Activated CD4-positive, alpha-beta T cell treated with anti-CD3 and anti-CD28 coated beads, Interleukin-2, Interleukin-4, amounts not matched to agents 100 ng/mL and 50 ng/mL, durations not matched to agents 16 hours and 8 hours (primary cell): ENCODE measurements around the gene PML.
"Not testable (repeated sequence)": the region's sequence is repeated elsewhere in the genome, so short reads cannot be mapped to it uniquely, and the experiment has no call there.

Source experiments
- DNase-seq: peaks from one replicate; pipeline ENCODE4 v3.0.0-alpha.2; 2020; ENCODE audit warnings: low spot score

The PML gene

DNA sequence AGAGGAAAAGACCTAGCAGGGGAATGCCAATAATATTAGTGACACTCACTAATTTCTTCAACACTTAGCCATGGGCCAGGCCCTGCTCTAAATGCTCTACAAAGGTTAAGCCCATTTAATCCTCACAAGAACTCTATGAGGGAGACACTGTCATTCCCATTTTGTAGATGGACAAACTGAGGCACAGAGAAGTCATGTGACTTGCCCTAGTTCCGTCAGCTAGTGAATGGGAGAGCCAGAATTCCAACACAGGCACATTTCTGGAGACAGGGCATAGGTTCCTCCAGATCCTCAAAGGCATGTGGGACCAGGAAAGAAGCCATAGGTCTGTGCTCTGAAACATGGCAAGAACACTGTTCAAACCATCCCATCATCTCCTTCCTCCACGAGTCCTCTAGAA is 36.7 kb upstream of the PML start:
- DNase-seq, result no peak

DNA sequence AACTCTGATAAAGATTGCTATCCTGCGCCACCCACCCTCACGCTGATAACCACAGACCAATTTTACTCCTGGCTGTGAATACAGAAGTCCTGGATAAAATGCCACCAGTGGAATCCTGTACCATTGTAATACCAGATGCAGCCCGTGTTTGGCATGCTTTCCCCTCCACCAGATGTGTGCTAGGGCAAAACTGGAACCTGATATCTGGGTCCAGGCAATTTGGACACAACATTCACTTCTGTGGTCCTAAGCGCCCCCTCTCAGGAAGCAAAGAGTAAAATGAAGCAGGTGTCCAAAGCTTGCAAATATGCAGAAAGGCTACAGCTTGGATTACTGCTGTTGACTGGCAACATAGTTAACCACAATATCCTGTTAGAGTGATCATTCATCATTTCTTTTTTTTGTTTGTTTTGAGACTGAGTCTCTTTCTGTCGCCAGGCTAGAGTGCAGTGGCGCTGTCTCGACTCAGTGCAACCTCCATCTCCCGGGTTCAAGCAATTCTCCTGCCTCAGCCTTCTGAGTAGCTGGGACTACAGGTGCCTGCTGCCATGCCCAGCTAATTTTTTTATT is 35.4 kb upstream of the PML start:
- peak; percentile 50 for DNase-seq

DNA sequence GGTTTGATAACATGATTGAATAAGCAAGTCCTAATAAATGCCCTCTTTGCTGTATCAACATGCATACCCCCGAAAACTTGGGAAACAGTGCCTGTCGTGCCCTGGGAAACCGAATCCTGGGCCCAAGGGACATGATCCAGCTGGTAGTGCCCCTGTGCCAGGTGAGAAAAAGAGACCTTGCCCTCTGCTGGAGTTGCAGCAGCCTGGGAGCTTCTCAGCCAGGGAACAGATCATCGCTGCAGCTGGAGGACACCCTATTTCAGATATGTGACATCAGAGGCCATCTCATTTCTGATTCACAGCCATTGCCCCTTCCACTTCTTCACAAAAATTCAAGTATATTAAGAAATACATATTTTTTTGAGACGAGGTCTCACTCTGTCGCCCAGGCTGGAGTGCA is 34.7 kb upstream of the PML start:
- no peak for DNase-seq

DNA sequence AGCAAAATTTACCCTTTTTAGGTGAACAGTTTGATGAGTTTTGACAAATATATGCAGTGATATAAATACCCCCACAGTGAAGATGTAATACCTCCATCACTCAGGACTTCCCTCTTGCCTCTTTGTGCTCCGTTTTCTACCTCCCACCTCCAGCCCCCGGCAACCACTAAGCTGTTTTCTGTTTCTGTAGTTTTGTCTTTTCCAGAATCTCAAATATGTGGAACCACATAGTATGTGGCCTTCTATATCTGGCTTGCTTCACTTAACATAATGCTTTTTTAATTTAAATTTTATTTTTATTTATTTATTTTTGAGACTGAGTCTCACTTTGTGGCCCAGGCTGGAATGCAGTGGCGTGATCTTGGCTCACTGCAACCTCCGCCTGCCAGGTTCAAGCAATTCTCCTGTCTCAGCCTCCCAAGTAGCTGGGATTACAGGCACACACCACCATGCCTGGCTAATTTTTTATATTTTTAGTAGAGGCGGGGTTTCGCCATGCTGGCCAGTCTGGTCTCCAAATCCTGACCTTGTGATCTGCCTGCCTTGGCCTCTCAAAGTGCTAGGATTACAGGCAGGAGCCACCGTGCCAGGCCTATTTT is 33.9 kb upstream of the PML start:
- not testable (repeated sequence) for DNase-seq

DNA sequence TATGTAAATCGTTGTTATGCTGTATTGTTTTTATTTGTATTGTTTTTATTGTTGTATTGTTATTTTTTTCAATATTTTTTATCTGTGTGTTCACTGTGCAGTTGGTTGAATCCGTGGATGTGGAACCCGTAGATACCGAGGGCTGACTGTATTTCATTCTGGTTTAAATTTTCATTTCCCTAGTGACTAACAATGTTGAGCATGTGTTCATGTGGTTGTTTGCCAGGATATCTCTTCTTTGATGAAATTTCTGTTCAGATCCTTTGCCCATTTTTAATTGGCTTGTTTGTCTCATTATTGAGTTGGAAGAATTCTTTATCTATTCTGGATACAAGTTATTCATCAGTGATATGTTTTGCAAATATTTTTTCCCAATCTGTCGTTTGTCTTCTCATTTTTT is 32.1 kb upstream of the PML start:
- DNase-seq, result no peak

DNA sequence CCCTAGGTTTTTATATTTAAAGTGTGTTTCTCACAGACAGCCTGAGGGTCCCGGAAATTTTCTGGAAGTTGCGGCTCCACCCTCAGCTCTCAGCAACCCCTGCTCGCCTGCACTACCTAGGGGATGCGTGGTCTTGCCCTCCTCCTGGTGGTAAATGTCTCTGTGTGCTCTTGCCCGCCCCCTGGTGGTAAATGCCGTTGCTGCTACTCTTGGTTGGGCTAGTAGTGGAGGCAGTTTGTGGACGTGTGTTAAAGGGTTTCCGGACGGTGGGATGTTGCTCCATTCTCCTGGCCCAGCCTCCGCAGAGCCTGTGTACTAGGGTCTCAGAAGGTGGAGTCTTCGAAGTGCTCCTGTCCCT is 29.8 kb upstream of the PML start:
- DNase-seq, result peak; percentile 90

DNA sequence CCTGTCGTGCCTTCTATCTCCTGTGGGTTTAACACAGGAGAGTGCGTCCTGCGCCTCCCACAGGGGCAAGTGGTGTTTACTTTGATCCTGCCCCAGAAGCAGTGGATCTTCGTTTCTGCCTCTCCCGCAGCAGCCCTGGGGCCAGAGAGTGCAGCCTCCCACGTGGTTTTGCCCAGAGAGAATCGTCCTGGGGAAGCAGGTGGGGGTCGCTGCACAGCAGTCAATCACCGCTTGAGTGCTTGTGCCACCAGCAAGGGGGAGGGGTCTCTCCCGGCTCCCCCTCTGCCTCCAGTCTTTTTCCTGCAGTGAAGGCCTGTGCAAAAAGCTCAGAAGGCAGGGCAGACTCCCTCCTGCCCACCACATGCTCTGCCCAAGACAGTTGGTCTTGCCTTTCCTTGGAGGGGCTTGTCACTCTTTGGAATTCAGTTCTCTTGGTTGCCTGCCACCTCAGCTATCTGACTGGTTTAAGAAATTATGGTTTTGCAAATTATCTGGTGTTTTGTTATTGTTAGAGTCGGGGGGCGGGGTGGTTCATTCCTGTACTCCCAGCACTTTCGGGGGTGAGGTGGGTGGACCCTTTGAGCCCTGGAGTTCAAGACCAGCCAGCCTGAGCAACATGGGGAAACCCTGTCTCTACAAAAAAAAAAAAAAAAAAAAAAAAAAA is 29.3 kb upstream of the PML start:
- no peak for DNase-seq

DNA sequence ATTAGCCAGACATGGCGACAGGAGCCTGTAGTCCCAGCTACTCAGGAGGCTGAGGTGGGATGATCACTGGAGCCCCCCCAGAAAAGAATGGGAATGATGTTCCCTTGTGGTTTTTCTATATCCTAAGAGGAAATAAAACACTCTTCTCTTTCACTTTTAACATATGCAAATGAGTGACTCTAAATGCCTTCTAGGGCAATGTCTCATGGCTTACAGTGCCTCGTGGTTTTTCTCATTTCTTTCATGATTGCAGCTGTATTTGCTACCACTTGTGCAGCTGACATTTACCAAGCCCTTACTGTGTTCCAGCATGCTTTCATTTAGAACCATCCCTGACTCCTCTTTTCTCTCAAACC is 28.8 kb upstream of the PML start:
- no peak for DNase-seq

DNA sequence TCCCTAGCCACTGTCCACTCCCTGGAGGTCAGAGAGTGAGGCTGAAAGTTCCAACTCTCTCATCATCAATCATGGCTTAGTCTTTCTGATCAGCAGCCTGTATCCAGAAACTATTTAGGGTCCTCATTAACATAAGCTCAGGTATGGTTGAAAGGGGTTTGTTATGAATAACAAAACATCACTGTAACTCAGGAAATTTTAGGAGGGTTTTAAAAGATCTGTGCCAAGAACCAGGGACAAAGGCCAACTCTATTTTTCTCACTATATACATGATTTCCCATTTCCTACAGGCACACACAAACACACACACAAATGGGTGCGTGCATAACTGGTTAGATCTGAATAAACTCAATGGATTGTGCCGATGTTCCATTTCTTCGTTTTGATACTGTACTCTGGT is 26.1 kb upstream of the PML start:
- DNase-seq, result no peak

DNA sequence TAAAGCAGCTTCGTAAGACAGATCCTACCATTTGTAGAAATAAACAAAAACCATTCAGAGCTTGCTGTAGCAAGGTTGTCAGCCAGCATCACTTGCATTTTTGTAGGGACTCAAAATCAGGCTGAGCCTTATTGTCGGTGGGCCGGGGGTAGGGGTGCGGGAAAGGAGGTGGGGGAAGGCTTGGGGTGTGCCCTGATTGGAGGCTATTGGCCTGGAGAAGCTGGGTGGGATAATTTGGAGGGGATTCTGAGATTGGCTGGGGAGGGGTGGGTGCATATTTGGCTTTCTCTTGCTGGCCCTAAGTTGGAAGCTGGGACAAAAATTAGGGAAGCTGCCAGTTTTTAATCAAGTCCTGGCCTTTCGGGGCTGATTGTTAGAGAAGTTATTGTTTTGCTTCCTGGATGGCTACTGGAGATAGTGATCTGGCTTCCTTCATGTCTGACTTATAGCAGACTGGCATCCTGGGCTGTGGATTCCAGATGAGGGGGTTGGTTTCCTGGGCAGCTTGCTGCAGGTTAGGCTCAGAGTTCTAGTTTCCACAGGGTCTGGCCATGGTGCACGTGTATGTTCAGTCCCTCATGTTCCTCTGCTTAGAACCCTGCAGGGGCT is 25.3 kb upstream of the PML start:
- no peak for DNase-seq

DNA sequence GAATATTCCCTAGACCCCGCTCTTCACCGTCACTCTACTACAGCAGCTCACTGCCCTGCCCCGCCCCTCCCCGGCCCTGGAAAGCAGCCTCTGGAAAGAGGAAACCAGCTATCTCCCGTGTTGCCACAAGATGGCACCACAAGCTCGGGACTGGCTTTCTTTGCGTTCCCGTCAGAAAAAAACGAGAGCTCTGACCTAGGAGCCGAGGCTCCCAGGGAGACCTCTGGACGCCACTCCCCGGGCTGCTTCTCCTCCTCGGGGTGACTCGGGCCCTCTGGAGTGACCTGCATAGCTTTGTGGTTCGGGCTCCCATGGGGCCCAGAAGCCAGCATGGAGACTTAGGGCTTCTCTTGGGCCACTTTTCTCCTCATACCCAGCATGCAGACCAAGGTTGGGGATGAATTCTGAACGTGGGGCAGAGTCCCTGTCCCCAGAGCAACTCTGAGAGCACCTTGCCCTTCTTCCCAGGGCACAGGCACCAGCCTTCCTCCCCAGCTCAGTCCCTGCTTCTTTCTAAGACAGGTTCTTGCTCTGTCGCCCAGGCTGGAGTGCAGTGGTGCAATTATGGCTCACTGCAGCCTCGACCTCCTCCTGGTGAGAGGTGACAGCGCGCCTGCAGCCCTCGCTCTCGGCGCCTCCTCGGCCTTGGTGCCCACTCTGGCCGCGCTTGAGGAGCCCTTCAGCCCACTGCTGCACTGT is 21.4 kb upstream of the PML start:
- DNase-seq, result peak; percentile 89

DNA sequence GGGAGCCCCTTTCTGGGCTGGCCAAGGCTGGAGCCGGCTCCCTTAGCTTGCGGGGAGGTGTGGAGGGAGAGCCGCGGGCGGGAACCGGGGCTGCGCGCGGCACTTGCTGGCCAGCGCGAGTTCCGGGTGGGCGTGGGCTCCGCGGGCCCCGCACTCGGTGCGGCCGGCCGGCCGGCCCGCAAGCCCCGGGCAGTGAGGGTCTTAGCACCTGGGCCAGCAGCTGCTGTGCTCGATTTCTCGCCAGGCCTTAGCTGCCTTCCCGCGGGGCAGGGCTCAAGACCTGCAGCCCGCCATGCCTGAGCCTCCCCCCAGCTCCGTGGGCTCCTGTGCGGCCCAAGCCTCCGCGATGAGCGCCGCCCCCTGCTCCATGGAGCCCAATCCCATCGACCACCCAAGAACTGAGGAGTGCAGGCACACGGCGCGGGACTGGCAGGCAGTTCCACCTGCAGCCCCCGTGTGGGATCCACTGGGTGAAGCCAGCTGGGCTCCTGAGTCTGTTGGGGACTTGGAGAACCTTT is 20.8 kb upstream of the PML start:
- not testable (repeated sequence) for DNase-seq

DNA sequence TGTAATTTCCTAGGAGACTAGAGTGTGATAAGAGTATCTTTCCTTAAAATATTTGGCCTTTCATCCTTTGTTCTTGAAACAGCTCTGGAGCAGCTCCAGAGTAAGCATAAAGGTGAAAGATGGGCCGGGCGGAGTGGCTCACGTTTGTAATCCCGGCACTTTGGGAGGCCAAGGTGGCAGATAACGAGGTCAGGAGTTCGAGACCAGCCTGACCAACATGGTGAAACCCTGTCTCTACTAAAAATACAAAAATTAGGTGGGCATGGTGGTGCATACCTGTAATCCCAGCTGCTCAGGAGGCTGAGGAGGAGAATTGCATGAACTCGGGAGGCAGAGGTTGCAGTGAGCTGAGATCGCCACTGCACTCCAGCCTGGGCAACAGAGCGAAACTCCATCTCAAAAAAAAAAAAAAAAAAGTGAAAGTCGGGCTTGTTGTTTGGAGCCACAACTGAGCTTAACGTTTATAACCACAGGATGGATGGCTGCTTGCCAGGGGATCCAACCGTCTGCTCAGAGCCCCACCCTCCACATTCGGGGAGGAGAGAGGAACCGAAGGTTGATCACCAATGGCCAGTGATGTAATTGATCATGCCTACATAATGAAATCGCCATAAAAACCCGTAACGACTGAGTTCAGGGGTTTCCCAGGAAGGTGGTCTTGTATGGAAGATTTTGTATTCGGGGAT is 18.9 kb upstream of the PML start:
- DNase-seq, result not testable (repeated sequence)

DNA sequence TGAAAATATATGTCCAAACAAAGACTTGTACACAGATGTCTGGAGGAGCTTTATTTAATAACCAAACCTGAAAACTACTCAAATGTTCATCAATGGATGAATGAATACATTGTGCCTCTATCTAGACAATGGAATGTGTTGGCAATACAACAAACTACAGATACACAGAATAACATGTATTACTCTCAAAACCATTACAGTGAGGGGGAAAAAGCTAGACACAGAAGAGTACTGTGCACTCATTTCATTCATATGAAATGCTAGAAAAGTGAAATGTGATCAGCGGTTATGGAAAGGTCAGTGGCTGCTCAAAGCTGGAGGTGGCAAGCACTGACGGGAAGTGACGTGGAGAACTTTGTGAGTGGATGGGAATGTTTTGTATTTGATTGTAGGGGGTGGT is 15.6 kb upstream of the PML start:
- no peak for DNase-seq

DNA sequence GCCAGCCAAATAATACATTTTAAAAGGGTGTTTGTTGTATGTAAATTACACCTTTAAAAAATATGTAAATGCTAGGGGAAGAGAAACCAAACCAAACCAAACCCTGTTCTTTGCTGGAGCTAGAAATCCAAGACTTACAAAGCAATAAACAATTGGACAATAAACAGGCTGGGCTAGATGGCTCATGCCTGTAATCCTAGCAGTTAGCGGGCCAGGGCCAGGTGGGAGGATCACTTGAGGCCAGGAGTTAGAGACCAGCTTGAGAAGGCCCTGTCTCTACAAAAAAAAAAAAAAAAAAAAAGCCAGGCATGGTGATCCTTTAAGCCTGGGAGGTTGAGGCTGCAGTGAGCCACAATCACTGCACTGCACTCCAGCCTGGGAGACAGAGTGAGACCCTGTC is 14.9 kb upstream of the PML start:
- no peak for DNase-seq

DNA sequence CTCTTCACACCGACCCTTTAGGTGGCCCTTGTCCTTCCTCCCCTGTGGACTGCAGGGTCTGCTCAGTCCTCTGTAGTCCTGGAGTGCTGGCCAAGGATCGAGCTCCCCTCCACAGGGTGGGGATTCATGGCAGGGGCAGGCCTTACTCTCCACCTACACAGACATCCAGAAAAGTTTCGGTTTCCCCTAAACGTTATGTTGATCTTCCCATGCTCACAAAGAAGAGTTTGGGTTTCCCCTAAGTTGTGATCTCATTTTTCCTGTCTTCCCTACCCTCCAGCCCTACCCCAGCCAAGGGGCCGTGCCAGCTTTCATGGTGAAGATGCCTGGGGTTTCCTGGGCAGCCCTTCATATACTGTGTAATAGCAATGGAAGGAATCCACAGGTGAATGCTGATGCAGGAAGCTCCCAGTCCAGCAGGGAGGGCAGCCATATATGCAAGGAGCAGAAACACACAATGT is 12.7 kb upstream of the PML start:
- DNase-seq, result no peak

DNA sequence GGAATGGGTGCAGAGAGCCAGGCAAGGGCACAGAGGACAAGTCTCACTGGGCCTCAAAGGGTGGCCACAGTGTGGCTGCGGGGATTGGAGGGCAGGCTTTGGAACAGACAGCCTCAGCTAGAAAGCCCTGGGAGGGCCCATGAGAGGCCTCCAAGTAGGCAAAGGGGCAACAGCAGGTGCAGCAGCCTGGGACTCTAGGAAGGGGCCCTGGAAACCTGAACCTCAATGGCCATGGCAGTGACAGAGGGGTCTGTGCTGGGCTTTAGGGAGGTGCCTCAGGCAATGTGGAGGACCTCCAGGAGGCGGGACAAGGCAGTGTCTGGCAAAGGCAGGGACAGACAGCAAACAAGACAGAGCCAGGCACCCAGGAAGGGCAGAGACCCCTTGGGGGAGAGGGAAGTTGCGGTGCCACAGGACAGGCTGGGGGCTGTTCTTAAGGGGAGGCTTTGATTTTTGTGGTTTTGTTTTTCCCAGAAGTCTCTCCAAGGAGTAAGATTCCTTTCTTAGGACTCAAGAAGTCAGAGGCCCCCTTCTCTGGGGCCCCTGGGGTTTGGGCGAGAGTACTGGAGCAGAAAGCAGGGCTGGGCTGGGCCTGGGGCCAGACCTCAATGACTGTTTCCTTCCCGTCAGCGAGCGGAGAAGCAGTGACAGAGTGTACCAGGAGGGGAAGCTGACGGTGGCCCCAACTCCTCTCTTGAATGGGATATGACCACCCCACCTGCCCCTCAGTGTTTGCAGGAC is 12.1 kb upstream of the PML start:
- no peak for DNase-seq

DNA sequence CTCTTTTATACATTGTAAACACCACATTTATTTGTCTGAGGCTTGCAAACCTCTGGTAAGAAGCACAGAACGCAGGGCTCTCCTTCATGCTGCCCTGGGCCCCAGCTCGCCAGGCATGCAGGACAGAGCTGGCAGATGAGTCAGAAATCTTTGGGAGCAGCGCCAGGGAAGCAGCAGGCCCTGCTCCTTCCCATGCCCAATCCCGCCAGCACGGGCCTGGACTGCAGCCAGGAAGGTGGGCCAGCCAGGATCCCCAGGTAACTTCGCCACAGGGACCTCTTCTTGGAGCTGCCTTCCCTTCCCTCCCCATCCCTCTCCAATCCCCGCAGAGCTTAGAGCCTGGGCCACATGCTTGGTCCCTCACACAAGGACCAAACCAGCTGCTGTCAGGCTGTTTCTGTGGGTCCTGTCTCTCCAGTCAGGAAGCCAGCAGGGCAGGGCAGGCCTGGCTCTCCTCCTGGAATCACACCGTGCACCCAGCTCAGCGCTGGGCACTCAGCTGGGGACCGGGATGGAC is 11.2 kb upstream of the PML start:
- no peak for DNase-seq

DNA sequence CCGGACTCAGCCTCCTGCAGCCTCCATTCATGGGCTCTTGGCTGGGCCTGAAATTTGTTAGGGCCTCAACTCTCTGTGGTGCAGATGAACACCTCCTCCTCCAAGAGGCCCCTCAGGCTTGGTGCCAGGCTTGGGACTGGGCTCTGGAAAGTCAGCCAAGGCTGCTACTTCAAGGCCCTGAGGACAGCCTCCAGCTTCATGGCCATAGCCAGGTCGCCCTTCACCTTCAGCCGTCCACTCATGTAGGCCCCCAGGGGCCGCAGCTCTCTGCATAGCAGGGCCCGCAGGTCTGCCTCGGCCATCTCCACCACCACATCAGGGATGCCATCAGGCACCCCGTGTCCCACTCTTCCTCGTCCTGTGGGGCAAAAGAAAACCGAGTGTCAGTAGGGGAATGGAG is 10.7 kb upstream of the PML start:
- DNase-seq, result no peak

DNA sequence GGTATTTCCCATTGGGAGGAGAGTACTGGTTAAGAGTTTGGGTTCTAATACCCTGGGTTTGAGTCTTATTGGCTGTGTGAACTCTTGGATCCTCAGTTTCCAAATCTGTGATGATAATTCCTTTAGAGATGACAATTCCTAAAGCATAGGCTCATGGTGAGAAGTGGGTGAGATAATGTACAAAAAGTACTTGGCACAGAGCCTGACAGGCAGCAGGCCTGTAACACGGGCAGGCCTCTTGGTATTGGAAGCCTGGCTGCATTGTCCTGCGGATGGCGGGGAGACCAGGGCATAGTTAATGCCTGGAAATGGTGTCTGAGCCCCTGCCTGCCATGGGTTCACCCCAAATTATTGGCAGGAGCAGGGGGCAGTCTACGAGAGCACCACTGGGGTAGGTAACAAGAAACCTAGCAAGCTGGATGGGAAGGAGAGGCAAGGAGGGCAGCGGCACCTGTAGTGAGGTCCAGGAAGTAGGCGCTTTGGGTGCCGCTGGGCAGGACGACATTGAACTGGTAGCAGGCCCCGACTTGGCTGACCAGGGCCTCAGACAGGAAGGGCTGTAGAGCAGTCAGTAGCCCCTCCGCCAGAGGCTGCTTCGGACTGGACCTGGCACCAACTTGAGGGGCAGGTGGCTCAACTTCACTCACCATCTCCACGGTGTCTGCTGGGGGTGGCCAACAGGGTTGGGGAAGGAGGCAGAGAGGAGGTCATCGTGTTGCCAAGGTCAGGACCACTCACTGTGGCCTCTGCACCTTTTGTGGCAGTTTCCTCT is 10.1 kb upstream of the PML start:
- no peak for DNase-seq
